ENCODE results near the gene TRIM71.

DNA sequence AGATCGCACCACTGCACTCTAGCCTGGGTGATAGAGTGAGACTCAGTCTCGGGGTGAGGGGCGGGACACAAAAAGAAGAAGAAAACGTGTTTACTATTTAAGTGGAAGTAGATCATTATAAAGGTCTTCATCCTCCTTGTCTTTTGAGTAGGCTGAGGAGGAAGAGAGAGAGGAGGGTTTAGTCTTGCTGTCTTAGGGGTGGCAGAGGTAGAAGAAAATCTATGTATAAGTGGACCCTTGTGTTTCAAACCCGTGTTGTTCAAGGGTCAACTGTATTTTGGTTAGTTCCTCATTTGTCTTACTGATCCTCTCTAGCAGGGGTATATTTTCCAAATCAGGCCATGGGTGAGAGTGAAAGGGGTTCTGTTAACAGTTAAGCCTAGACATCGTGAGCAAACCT lies 40.1 kb downstream of the TRIM71 start:
- TF ChIP-seq, protein P1, sequence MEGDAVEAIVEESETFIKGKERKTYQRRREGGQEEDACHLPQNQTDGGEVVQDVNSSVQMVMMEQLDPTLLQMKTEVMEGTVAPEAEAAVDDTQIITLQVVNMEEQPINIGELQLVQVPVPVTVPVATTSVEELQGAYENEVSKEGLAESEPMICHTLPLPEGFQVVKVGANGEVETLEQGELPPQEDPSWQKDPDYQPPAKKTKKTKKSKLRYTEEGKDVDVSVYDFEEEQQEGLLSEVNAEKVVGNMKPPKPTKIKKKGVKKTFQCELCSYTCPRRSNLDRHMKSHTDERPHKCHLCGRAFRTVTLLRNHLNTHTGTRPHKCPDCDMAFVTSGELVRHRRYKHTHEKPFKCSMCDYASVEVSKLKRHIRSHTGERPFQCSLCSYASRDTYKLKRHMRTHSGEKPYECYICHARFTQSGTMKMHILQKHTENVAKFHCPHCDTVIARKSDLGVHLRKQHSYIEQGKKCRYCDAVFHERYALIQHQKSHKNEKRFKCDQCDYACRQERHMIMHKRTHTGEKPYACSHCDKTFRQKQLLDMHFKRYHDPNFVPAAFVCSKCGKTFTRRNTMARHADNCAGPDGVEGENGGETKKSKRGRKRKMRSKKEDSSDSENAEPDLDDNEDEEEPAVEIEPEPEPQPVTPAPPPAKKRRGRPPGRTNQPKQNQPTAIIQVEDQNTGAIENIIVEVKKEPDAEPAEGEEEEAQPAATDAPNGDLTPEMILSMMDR (conservative IDR thresholded peaks at IDR 0.05; ENCODE audit: low read length), result no peak
- no peak for TF ChIP-seq EZH2phosphoT487 (IDR thresholded peaks at IDR 0.05; ENCODE audit: borderline replicate concordance)
